Measurements from ENCODE around the gene FAF2. TPM values are rescaled to one million over a fixed set of nuclear protein-coding genes. Genes with fewer than 3 reads are reported as not detected.

The FAF2 gene
- total RNA-seq, 1 donor from 2014 or later = 31.8 TPM

- no peak for TF ChIP-seq CTCF (IDR thresholded peaks at IDR 0.05)
- DNase-seq = no peak
- ATAC-seq = peak; percentile 78 to 80
- Histone ChIP-seq H3K36me3 (peaks cover 15% of the 10 kb centered on the region), H3K27me3 (ENCODE audit: low read depth) (no peaks in the 10 kb centered on the region), H3K27ac (no peak overlapping the region), H3K9me3 (no peaks in the 10 kb centered on the region), H3K4me1 (peaks cover 31% of the 10 kb centered on the region), H3K4me3 (no peak overlapping the region)
- intact Hi-C loops (cut with DNase I) = no loop called here
Measured at GRCh38 chr5:176466245-176466871, 18.2 kb downstream of the FAF2 start.

GRCh38 chr5:176469296-176469695 lies 21.1 kb downstream of the FAF2 start:
- no peak for ATAC-seq
- no peak for TF ChIP-seq CTCF (IDR thresholded peaks at IDR 0.05)
- H3K27ac ChIP-seq = no peak overlapping the region
- H3K27me3 ChIP-seq (ENCODE audit: low read depth) = no peaks in the 10 kb centered on the region
- H3K9me3 ChIP-seq = no peaks in the 10 kb centered on the region
- DNase-seq = no peak
- peaks cover 31% of the 10 kb centered on the region for H3K4me1 ChIP-seq
- H3K36me3 ChIP-seq = peaks cover 15% of the 10 kb centered on the region
- intact Hi-C loops (cut with DNase I) = no loop called here
- H3K4me3 ChIP-seq = no peak overlapping the region

GRCh38 chr5:176470539-176470938 lies 22.4 kb downstream of the FAF2 start:
- peaks cover 9% of the 10 kb centered on the region for H3K36me3 ChIP-seq
- no peaks in the 10 kb centered on the region for H3K9me3 ChIP-seq
- no peak overlapping the region for H3K27ac ChIP-seq
- H3K4me1 ChIP-seq = peaks cover 22% of the 10 kb centered on the region
- H3K27me3 ChIP-seq (ENCODE audit: low read depth) = no peaks in the 10 kb centered on the region
- no peak for ATAC-seq
- intact Hi-C loops (cut with DNase I) = no loop called here
- no peak for DNase-seq
- no peak for TF ChIP-seq CTCF (IDR thresholded peaks at IDR 0.05)
- no peak overlapping the region for H3K4me3 ChIP-seq

GRCh38 chr5:176471098-176471497 lies 22.9 kb downstream of the FAF2 start:
- Histone ChIP-seq H3K4me1 (peaks cover 17% of the 10 kb centered on the region), H3K36me3 (peaks cover 9% of the 10 kb centered on the region), H3K4me3 (no peak overlapping the region), H3K27ac (no peak overlapping the region), H3K27me3 (ENCODE audit: low read depth) (no peaks in the 10 kb centered on the region), H3K9me3 (no peaks in the 10 kb centered on the region)
- TF ChIP-seq CTCF (IDR thresholded peaks at IDR 0.05) = no peak
- intact Hi-C loops (cut with DNase I) = no loop called here
- DNase-seq = no peak
- no peak for ATAC-seq

- ATAC-seq = no peak
- Histone ChIP-seq H3K4me1 (no peaks in the 10 kb centered on the region), H3K36me3 (peaks cover 9% of the 10 kb centered on the region), H3K4me3 (no peak overlapping the region), H3K9me3 (no peaks in the 10 kb centered on the region), H3K27ac (no peak overlapping the region), H3K27me3 (ENCODE audit: low read depth) (no peaks in the 10 kb centered on the region)
- no peak for DNase-seq
- no peak for TF ChIP-seq CTCF (IDR thresholded peaks at IDR 0.05)
- intact Hi-C loops (cut with DNase I) = no loop called here
Measured at GRCh38 chr5:176473335-176474006, 25.3 kb downstream of the FAF2 start.

All from lower lobe of right lung (tissue), 2 donors.